Keratinocyte (primary cell): Measurements from ENCODE around the gene YY1AP1.

ENCODE experiments used
- CTCF ChIP-seq, 3 experiments: IDR thresholded peaks in 1 of 3; conservative IDR thresholded peaks in 1 of 3; optimal IDR thresholded peaks in 1 of 3; 2 replicates in 2 of 3; 3 replicates in 1 of 3; pipeline versions ENCODE3 to v1.5.1; 2011; ENCODE audit warnings: low read length in 3 of 3, mild to moderate bottlenecking in 3 of 3, moderate library complexity in 2 of 3, control low read depth in 1 of 3, inconsistent platforms in 1 of 3; ENCODE audit not compliant: insufficient read depth in 2 of 3; ENCODE audit errors: extremely low read depth in 1 of 3
- EZH2 ChIP-seq: IDR thresholded peaks from one replicate; pipeline ENCODE4 v1.6.1; 2012; ENCODE audit warnings: inconsistent platforms, mild to moderate bottlenecking, low read length, moderate library complexity

- no peak for TF ChIP-seq CTCF (optimal IDR thresholded peaks at IDR 0.05 in 1 of 3, IDR thresholded peaks at IDR 0.05 in 1 of 3, conservative IDR thresholded peaks at IDR 0.05 in 1 of 3; ENCODE audit: extremely low read depth in 1 of 3, insufficient read depth in 2 of 3, low read length in 3 of 3)
- no peak for TF ChIP-seq EZH2
These were observed 43.5 kb downstream of the YY1AP1 start for GRCh38 chr1:155645034-155645598.
